8988T (cell line): ENCODE data around the gene C3AR1.
"Not testable (repeated sequence)": the region's sequence is repeated elsewhere in the genome, so short reads cannot be mapped to it uniquely, and the experiment has no call there.

Source experiments
- DNase-seq: peaks from one replicate; pipeline ENCODE4 v3.0.0; 2011

Gene C3AR1

DNA sequence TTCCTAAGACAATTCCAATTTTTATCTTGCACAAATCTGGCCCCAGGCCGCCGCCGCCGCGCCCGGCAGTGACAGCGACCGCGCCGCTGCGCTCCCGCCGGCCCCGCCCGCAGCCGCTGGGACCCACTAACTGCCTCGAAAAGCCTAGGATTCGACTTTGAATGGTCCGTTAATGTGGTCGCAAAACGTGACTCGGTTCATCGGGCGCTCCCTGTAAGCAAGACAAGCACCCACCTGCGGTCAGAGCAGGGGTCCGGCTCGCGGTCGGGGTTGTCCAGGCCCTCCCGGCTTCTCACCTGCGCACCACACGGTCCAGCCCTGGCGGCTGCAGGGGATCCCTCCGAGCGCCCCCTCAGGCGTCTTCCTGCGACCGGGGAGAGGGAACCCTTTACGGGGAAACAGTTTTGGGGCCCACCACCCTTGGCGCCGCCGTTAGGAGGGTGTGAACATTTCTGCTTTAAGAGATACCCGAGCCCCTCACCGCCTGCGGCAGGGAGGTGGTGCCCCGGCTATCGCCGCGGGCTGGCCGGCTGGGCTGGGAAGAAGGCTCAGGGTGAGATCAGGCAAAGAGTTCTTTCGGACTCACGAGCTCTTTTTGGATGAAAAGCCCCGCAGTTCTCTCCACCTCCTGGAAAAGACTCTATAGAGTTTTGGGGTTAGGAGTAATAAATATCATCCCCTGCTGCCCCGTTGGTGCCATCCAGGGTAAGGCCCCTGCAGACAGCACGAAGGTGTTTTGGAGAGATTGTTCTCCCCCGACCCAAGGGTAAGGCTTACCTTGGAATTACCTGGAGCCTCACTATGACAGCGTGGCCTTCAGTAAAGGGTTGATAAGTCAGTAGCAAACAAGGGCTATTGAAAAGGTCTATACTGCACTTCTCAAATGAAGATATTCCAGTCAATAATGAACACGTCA lies 47.2 kb downstream of the C3AR1 start:
- DNase-seq, result peak; percentile 46

DNA sequence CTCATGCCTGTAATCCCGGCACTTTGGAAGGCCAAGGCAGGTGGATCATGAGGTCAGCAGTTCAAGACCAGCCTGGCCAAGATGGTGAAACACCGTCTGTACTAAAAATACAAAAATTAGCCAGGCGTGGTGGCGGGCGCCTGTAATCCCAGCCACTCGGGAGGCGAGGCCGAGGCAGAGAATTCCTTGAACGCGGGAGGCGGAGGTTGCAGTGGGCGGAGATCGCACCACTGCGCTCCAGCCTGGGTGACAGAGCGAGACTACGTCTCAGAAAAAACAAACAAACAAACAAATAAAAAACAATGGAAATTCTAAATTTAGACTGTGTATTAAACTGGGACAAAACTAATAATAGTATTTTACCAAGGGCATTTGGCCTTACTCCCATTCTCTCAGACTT lies 47.9 kb downstream of the C3AR1 start:
- not testable (repeated sequence) for DNase-seq

DNA sequence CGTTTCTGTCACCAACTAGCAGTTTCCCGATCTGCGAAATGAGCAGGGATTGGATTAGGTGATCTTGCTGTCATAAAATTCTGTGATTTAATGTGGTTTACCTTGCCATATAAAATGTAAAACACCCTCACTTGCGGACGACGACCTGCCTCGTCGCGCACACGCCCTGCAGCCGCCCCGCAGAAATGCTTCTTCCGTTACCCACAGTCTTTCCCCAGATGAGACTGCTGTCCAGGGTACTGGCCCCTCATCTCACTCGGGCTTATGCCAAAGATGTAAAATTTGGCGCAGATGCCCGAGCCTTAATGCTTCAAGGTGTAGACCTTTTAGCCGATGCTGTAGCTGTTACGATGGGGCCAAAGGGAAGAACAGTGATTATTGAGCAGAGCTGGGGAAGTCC lies 51.3 kb downstream of the C3AR1 start:
- no peak for DNase-seq

DNA sequence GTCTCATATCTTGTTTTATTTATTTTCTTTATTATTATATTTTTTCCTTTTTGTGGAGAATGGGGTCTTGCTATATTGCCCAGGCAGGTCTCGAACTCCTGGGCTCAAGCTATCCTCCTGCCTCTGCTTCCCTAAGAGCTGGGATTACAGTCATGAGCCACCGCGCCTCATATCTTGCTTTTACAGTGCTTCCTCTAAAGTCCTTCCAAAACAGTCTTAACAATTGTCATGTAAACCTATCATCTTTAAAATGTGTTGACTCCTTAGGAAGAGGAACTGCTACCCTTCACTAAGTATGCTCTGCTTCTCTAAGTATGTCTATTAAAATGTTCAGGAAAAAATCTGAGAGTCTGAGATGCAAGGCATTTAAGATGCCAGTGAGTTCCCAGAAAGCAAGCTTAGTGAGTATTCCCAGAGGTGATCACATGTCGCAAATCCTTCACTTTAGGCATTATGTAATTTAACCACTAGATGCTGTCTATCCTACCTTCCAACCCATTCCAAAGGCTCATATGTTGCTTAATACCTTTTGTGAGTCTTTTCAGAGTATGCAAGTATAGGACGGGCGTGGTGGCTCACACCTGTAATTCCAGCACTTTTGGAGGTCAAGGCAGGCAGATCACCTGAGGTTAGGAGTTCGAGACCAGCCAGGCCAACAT lies 53.4 kb downstream of the C3AR1 start:
- no peak for DNase-seq

DNA sequence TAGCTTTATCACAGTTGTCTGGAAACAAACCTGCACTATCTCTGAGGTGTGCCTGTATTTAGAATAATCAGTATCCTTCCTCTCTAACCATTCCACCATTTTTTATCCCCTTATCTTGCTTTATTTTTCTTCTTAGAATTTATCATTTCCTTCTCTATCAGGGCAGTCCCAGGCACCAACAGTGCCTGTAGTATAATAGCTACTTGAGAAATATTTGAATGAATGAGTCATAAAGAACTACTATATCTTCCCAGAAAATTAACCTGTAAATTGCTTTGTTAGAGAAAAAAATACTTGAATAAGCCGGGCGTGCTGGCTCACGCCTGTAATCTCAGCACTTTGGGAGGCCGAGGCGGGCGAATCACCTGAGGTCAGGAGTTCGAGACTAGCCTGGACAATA lies 54.8 kb downstream of the C3AR1 start:
- no peak for DNase-seq
